ENCODE measurements around the gene GAK. TPM values are rescaled to one million over a fixed set of nuclear protein-coding genes. Genes with fewer than 3 reads are reported as not detected.

Gene GAK
- total RNA-seq, 1 donor: 44.0 TPM

DNA sequence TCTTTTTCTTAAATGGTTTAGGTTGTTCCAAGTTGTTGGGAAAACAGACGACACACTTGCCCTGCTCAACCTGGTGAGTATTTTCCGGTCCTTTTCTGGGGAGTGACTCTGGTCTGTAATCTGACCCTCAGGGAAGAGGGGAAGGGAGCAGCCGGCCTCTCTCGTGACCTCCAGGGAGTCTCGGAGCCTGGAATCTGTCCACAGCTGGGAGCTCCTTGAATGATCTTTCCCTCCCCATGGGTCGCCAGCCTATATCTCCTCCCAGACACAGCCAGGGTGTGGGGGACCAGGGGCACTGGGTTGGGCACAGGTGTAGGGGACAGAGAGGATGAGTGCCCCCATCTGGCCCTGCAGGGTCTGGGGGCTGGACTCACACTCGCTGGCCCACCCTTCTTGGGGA lies 19.1 kb upstream of the GAK start:
- DNase-seq (ENCODE audit: low read depth): no peak
- no peak for TF ChIP-seq CTCF (IDR thresholded peaks at IDR 0.05; ENCODE audit: insufficient read depth, low read depth, low read length)

DNA sequence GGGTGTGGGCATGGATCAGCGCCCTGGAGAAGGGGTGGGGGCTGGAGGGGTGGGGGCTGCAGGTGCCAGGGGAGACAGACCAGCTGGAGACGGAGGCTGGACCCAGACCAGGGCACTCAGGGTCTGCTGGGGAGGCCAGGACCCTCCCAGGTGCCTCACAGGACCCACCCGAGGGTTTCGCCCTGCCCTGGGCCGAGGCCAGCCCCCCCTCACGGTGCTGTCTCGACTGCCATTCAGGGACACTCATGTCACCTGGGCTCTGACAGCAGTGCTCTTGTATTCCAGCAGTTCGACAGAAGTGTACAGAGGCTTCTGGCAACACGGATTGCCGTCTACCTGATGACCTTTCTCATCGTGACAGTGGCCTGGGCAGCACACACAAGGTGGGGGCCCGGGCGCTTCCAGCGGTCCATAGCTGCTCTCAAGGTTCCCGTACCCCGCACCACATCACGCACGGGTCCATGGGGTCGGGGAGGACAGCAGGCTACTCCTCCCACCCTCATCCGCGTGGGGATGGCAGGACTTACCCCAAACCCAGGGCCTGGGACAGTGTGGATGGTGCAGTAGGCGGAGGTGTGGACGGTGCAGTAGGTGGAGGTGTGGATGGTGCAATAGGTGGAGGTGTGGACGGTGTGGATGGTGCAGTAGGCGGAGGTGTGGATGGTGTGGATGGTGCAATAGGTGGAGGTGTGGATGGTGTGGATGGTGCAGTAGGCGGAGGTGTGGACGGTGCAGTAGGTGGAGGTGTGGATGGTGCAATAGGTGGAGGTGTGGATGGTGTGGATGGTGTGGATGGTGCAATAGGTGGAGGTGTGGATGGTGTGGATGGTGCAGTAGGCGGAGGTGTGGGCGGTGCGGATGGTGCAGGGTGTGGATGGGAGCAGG lies 18.3 kb upstream of the GAK start:
- DNase-seq (ENCODE audit: low read depth): no peak
- no peak for TF ChIP-seq CTCF (IDR thresholded peaks at IDR 0.05; ENCODE audit: insufficient read depth, low read depth, low read length)

More for the DNA sequence above, 19.1 kb upstream of the GAK start:
- no peak overlapping the region for H3K4me3 ChIP-seq (ENCODE audit: low read depth, low read length)

DNA sequence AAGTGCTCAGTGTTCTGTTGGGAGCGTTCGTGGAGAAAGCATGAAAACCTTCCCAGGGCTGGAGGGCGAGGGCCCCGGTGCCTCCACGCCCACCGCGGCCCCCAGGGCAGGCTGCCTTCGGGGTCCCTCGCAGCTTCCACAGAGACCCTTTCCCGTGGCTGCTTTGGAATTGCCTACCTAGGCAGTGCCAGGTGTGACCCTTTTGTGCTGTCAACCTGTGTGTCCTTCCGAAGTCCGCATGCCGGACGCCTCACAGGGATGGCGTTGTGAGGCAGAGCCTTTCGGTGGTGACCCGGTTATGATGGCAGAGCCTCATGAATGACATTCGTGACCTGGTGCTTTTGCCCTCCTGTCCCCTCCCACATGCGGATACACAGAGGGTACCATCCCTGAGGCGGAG lies 17.5 kb upstream of the GAK start:
- DNase-seq (ENCODE audit: low read depth): no peak
- TF ChIP-seq CTCF (IDR thresholded peaks at IDR 0.05; ENCODE audit: insufficient read depth, low read depth, low read length): no peak

More for the DNA sequence above, 18.3 kb upstream of the GAK start:
- H3K4me3 ChIP-seq (ENCODE audit: low read depth, low read length): no peak overlapping the region

DNA sequence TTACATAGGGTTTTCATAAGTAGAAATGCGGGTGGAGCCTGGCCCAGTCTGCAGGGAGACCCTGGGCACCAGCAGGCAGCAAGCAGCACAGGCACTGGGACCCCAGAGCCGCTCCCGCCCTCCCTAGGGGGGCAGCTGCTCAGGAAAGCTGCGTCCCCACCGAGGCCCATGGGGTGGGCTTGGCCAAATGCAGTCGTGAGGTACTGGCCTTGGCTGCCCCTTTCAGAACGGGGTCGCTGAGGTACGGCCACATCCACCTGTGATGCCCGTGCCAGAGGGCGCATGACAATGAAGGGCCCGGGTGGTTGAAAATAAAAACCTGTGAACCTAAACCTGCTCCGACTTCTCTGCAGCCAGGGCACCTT lies 16.8 kb upstream of the GAK start:
- H3K4me3 ChIP-seq (ENCODE audit: low read depth, low read length): no peak overlapping the region
- no peak for TF ChIP-seq CTCF (IDR thresholded peaks at IDR 0.05; ENCODE audit: insufficient read depth, low read depth, low read length)
- DNase-seq (ENCODE audit: low read depth): no peak

More for the DNA sequence above, 17.5 kb upstream of the GAK start:
- no peak overlapping the region for H3K4me3 ChIP-seq (ENCODE audit: low read depth, low read length)

DNA sequence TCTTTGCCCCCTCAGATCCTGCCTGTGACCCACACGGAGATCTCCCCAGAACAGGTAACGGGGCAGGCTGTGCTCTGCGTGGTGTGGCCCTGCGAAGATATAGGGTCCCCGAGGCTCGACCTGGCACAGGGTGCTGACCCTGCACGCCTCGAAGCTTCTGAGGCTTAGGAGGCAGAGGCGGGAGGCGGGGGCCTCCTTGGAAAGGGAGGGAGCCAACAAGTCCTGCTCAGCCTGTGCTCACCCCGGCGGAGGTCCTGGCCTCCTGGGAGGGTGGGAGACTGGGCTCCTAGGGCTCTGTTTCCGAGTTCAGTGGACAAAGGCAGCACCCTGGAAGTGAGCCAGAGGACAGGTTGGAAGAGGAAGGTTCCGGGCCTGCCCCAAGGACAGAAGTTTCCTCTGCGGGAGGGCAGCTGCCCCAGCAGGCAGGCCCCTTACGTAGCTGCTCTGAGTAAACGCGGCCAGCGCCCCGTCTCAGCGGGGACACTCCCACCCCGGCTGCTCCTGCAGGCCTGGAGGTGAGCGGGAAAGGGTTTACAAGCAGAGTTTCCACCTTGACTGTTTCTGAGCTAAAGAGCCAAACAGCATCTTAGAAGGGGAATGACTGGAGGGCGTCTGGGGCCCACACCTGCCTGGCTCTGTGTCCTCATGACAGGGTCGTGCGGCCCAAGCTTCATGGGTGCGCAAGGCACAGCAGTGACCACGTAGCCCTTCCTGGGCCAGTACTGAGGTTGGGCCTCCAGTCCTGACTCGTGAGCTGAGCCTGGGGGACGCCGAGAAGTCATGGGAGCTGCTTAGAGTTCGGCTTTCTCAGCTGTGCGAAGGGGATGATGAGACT lies 16.2 kb upstream of the GAK start:
- TF ChIP-seq CTCF (IDR thresholded peaks at IDR 0.05; ENCODE audit: insufficient read depth, low read depth, low read length): no peak
- no peak for DNase-seq (ENCODE audit: low read depth)
- H3K4me3 ChIP-seq (ENCODE audit: low read depth, low read length): no peak overlapping the region

DNA sequence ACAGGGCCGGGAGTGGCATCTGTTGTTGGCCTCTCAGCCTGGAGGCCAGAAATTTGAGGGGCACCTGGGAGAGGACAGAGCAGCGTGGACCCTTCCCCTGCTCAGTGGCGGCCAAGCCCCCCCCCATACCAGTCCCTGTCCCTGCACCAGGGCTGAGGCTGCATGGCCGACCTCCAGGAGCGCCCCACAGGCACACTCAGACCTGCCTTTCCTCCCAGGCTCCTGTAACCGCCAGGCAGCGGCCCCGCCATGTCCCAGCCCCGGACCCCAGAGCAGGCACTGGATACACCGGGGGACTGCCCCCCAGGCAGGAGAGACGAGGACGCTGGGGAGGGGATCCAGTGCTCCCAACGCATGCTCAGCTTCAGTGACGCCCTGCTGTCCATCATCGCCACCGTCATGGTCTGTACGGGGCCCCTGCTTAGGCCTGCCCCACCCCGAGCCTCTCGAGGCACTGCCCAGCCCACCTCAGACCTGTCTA lies 15.4 kb upstream of the GAK start:
- TF ChIP-seq CTCF (IDR thresholded peaks at IDR 0.05; ENCODE audit: insufficient read depth, low read depth, low read length): no peak
- no peak overlapping the region for H3K4me3 ChIP-seq (ENCODE audit: low read depth, low read length)
- no peak for DNase-seq (ENCODE audit: low read depth)

All from fibroblast of villous mesenchyme (primary cell).